HL-60 (cell line): ENCODE results near the gene NPEPL1.
"Not testable (repeated sequence)": the region's sequence is repeated elsewhere in the genome, so short reads cannot be mapped to it uniquely, and the experiment has no call there.

ENCODE experiments used
- DNase-seq, 2 experiments: peaks; one replicate each; pipeline ENCODE4 v3.0.0-alpha.2; 2010 to 2020; ENCODE audit warnings: low read depth in 1 of 2, low spot score in 1 of 2
- H3K27ac ChIP-seq: fragments of 250-450 bp; sonication (Bioruptor Pico); replicated peaks from 2 replicates; pipeline ENCODE4 v1.5.1; 2020; ENCODE audit warnings: mild to moderate bottlenecking, moderate library complexity
- H3K27me3 ChIP-seq: fragments of 250-450 bp; sonication (Bioruptor Pico); 2 replicates; pipeline ENCODE4 v1.5.1; 2021; ENCODE audit warnings: mild to moderate bottlenecking, moderate library complexity; ENCODE audit not compliant: insufficient read depth, poor library complexity, severe bottlenecking
- H3K4me3 ChIP-seq: replicated peaks from 2 replicates; pipeline ENCODE4 v1.5.1; 2011; ENCODE audit warnings: mild to moderate bottlenecking, control low read depth, low read length; ENCODE audit not compliant: insufficient read depth
- GABPA ChIP-seq: IDR thresholded peaks from 2 replicates; pipeline ENCODE4 v1.6.1; 2012; ENCODE audit warnings: low read depth
- POLR2AphosphoS5 ChIP-seq: IDR thresholded peaks from 2 replicates; pipeline ENCODE4 v1.6.1; 2012; ENCODE audit warnings: low read depth
- SPI1 ChIP-seq: IDR thresholded peaks from 2 replicates; pipeline ENCODE4 v1.6.1; 2012; ENCODE audit warnings: low read depth, mild to moderate bottlenecking, borderline replicate concordance
- TF ChIP-seq, protein P1 (sequence below): IDR thresholded peaks from 2 replicates; pipeline ENCODE4 v1.6.1; 2012; ENCODE audit warnings: low read depth; ENCODE audit not compliant: insufficient replicate concordance
- TF ChIP-seq, protein P2 (sequence below): IDR thresholded peaks from one replicate; pipeline ENCODE4 v1.5.1; 2011; ENCODE audit warnings: low read length, control low read depth, inconsistent platforms; ENCODE audit not compliant: insufficient read depth

Gene NPEPL1

DNA sequence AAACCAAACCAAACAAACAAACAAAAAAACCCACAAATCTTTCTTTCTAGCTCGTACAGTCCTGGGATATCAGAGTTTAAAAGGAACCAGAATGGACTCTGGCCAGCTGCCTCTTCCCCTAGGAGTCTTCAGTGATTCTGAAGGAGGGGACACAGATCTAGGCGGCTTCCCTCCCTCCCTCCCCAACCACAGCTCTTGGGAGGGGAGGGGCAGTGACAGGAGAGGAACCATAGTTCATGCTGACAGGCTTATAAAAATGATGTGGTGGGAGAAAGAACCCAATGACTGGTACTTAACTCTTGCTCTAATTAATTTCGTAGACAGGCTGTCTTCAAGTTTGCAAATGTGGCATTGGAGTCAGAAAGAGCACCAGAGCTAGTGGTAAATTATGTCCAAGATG, 56.0 kb downstream of the NPEPL1 start:
- DNase-seq = no peak
- H3K27me3 ChIP-seq = no peaks in the 10 kb centered on the region
- H3K4me3 ChIP-seq = no peak overlapping the region
- TF ChIP-seq, protein P1, sequence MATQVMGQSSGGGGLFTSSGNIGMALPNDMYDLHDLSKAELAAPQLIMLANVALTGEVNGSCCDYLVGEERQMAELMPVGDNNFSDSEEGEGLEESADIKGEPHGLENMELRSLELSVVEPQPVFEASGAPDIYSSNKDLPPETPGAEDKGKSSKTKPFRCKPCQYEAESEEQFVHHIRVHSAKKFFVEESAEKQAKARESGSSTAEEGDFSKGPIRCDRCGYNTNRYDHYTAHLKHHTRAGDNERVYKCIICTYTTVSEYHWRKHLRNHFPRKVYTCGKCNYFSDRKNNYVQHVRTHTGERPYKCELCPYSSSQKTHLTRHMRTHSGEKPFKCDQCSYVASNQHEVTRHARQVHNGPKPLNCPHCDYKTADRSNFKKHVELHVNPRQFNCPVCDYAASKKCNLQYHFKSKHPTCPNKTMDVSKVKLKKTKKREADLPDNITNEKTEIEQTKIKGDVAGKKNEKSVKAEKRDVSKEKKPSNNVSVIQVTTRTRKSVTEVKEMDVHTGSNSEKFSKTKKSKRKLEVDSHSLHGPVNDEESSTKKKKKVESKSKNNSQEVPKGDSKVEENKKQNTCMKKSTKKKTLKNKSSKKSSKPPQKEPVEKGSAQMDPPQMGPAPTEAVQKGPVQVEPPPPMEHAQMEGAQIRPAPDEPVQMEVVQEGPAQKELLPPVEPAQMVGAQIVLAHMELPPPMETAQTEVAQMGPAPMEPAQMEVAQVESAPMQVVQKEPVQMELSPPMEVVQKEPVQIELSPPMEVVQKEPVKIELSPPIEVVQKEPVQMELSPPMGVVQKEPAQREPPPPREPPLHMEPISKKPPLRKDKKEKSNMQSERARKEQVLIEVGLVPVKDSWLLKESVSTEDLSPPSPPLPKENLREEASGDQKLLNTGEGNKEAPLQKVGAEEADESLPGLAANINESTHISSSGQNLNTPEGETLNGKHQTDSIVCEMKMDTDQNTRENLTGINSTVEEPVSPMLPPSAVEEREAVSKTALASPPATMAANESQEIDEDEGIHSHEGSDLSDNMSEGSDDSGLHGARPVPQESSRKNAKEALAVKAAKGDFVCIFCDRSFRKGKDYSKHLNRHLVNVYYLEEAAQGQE = no peak
- TF ChIP-seq POLR2AphosphoS5 (no peak), SPI1 (no peak), GABPA (no peak)
- H3K27ac ChIP-seq = no peak overlapping the region

DNA sequence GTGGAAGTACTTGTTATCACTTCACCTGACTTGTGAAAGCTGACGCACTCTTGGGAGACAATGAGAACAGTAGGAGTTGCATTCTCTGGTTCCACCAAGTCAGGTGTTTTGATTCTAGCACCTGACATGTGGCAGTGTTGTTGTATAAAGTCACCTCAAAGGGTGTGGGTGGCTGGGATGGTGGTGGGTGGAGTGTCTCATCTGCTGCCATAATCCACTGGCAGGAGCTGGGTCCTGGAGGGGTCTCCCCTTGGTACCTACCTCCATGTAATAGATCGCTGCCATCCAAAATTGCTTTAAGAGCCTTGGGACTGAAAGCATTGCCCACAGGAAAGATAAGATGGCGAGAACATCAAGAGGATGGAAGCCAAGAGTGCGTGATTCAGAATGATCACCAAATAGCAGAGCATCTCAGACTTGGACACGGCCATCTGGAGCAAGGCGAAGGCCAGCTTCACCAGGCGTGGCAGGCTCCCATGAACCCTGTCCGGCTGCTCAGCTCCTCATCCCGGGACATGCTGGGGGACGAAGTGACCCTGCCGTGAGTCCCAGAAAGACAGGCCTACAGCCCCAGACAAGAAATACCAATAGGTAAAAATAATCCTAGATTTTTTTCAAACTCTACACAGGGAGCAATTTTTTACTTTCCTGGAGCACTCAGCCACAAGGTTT, 56.6 kb downstream of the NPEPL1 start:
- H3K4me3 ChIP-seq = no peak overlapping the region
- DNase-seq = no peak
- TF ChIP-seq, protein P1 = no peak
- TF ChIP-seq POLR2AphosphoS5 (no peak), GABPA (no peak), SPI1 (no peak)
- TF ChIP-seq, protein P2, sequence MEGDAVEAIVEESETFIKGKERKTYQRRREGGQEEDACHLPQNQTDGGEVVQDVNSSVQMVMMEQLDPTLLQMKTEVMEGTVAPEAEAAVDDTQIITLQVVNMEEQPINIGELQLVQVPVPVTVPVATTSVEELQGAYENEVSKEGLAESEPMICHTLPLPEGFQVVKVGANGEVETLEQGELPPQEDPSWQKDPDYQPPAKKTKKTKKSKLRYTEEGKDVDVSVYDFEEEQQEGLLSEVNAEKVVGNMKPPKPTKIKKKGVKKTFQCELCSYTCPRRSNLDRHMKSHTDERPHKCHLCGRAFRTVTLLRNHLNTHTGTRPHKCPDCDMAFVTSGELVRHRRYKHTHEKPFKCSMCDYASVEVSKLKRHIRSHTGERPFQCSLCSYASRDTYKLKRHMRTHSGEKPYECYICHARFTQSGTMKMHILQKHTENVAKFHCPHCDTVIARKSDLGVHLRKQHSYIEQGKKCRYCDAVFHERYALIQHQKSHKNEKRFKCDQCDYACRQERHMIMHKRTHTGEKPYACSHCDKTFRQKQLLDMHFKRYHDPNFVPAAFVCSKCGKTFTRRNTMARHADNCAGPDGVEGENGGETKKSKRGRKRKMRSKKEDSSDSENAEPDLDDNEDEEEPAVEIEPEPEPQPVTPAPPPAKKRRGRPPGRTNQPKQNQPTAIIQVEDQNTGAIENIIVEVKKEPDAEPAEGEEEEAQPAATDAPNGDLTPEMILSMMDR = no peak
- no peaks in the 10 kb centered on the region for H3K27me3 ChIP-seq
- no peak overlapping the region for H3K27ac ChIP-seq

DNA sequence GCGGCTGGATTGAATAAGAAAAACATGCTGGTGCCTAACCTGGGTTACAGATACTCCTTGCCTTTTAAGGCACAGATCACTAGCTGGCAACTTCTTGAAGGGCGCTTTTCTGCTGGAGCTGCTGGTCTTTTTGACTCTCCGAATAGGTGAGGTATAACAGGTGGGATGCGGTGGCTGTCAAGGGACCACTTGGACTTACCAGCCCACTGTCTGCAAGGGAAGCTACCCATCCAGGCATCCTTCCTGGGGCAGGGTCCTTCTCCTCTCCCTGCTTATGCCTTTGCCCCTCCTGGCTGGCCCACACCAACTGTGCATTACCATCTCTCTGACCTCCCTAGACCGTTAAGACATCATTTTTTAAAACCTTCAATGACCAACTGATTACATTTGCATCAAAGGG, 57.4 kb downstream of the NPEPL1 start:
- Histone ChIP-seq H3K4me3 (no peak overlapping the region), H3K27me3 (no peaks in the 10 kb centered on the region), H3K27ac (no peak overlapping the region)
- no peak for DNase-seq
- TF ChIP-seq POLR2AphosphoS5 = no peak

DNA sequence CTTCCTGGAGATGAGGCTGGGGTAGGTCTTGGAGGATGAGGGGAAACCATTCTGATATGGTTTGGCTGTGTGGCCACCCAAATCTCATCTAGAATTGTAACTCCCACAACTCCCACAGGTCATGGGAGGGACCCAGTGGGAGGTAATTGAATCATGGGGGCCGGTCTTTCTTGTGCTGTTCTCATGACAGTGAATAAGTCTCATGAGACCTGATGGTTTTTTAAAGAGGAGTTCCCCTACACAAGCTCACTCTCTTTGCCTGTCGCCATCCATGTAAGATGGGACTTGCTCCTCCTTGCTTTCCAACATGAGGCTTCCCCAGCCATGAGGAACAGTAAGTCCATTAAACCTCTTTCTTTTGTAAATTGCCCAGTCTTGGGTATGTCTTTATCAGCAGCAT, 58.1 kb downstream of the NPEPL1 start:
- H3K27ac ChIP-seq, DNase-seq, H3K27me3 ChIP-seq, H3K4me3 ChIP-seq: not testable (repeated sequence)

DNA sequence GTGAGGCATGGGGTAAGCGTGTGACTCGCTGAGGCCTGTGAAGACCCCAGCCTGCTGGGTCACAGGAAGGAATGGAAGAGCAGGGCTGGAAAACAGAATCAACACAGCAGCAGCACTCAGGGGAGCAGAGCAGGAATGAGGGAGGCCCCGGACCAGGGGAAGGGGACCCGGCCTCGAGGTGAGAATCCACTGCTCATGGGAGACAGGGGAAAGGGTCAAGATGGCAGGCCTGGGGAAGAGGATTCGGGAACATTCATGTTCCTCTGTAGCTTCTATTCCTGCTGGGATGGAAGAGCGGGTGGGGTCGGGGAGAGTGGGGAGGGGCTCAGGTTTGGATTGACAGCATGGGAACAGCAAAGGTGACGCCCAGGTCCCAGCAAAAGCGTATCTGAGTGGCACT, 59.4 kb downstream of the NPEPL1 start:
- no peak for DNase-seq
- Histone ChIP-seq H3K4me3 (no peak overlapping the region), H3K27ac (no peak overlapping the region), H3K27me3 (no peaks in the 10 kb centered on the region)
- no peak for TF ChIP-seq SPI1
- TF ChIP-seq, protein P1 = no peak
- TF ChIP-seq GABPA = no peak
- no peak for TF ChIP-seq POLR2AphosphoS5
